GM21619 (cell line): Measurements from ENCODE around the gene GLYATL1.

Experiments
- ATAC-seq: cut with Tn5 transposase; IDR thresholded peaks from one replicate; pipeline ENCODE4 v1.9.1; 2021; ENCODE audit not compliant: unreplicated experiment

GLYATL1 gene

DNA sequence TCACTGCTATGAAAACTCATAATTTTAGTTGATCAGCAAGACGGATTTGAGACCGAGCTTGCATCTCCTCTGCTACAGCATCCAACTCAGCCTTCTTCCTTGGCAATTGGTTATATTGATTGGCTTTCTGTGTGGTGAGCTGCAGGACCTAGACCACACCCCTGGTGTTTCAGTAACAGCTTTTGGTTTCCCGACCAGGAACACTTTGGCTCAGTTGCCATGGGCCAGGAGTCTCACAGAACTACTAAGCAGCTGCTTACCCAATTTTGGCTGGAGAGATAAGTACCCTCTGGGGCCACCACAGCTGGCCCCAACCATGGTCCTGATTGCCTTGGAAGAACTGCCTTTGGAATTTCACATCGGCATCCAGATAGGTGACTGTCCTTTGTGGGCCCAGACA is at the start of gene GLYATL1:
Gene GLYATL1, plus strand, starts transcription at position 212 of the 400 bp plus-strand sequence. CDS start 7,600 bp downstream, outside the sequence.
- no peak for ATAC-seq

DNA sequence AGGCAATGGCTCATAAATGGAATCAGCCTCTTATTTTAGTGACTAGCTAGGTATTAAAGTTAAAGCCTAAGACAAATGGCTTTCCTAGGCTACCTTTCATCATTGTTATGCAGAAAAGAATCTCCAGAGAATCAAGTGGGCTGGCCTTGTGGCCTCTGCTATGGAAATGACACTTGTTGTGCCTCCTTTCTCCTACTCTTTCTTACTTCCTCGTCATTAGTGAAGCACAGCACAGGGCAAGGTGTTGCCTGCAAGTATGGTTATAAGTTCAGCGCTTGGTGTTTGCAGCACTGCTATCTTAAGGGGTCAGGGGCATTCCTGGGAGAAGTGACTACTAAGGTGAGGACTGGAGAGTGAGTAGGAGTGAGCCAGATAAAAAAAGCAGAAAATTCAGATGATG is 45.4 kb upstream of the GLYATL1 start:
- no peak for ATAC-seq

DNA sequence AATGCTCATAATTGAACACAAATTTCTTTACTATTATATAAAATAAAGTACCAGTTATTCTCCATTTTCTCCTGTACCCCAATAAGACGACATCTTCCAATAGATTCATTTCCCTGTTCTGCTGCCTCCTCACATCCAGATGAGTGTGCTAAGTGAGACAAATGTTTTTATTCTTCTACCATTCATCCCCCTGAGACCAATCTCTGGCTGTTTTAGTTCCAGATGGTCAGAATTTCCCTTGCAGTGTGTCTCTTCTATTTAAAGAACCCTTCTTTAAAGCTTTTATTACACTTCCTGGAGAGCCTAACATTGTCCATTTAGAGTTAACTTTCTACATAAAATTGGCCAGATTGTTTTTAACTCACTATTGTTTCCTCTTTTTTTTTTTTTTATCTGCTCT is 41.2 kb upstream of the GLYATL1 start:
- no peak for ATAC-seq

GRCh38 chr11:58900479-58901420 is 38.5 kb upstream of the GLYATL1 start:
- ATAC-seq: peak; percentile 53

- ATAC-seq: no peak
These were observed 36.4 kb upstream of the GLYATL1 start for GRCh38 chr11:58902881-58903280.

- ATAC-seq: no peak
These were observed 34.1 kb upstream of the GLYATL1 start for GRCh38 chr11:58905011-58905720.

GRCh38 chr11:58905721-58906547 is 33.4 kb upstream of the GLYATL1 start:
- no peak for ATAC-seq

- ATAC-seq: no peak
These were observed 31.5 kb upstream of the GLYATL1 start for GRCh38 chr11:58907780-58908179.

DNA sequence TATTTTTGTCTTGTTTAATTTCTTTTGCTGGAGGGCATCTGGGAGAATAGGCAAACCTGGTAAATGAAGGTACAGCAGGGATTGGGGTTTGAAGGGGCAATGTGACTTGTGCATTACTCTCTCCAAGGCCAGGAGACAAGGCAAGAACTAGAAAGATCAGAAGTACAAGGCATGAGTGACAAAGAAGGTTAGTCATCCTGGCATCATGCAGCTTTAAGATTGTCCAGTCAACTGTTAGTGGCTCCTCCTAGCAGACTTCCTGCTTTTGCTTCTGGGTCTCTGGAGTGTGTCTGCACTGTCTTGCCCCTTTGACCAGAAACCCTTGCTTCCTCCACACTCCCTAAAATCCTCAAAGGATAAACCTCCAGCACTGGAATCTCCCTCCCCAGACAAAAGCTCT is 27.2 kb upstream of the GLYATL1 start:
- ATAC-seq: no peak

GRCh38 chr11:58913685-58914084 is 25.6 kb upstream of the GLYATL1 start:
- no peak for ATAC-seq

DNA sequence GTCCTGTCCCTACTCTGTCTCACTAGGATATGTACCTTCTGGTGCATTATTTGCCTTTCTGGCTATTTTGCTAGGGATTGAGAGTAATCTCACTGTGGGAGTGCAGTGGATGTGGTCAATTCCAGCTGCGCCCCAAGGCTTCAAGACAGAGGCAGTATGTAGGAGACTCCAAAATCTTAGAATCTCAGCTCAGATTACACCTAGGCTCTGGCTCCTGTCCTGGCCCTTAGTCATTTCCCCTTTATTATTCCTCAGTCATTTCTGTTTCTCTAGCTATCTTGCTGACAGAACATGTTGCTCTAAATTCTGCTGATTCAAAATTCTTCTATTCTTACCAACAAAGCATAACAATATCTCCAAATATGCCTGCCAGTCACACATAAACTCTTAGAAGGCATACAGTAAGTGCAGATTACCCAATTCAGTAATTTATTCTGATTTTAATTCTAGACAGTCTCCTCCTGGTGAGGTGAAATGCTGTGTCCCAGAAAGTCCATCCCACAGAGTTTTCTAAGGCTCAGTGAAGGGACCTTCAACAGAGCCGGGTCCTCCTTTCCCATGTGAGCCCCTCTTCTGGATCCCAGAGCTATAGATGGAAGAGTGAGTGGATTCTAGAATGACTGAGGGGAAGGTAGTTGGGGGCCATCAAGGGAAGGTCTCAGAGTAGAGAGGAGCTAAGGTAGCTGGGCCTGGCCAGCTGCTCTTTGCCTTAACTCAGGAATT is 24.3 kb upstream of the GLYATL1 start:
- ATAC-seq: no peak

- ATAC-seq: no peak
These were observed 22.7 kb upstream of the GLYATL1 start for GRCh38 chr11:58916637-58917036.

- ATAC-seq: no peak
These were observed 22.0 kb upstream of the GLYATL1 start for GRCh38 chr11:58917159-58917783.

- no peak for ATAC-seq
These were observed 19.7 kb upstream of the GLYATL1 start for GRCh38 chr11:58919561-58919960.

- no peak for ATAC-seq
These were observed 19.3 kb upstream of the GLYATL1 start for GRCh38 chr11:58919980-58920379.

GRCh38 chr11:58921778-58922390 is 17.4 kb upstream of the GLYATL1 start:
- ATAC-seq: no peak

DNA sequence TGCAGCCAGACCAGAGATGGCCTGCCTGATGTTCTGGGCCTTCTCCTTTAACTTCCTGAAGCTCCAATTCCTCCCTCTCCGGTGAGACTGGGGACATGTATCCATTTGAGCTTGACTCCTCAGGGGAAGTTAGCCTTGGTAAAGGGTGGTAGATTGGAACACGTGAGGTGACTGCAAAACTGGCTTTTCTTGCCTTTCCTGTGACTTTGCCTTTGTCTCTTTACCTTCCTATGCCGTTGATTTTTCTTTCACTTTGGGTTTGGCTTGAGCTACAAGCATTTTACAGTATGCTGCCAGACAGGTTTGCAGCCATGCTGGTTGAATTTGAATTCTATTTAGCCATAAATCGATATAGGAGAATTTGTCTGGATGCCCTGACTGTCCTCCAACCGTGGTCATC is 16.8 kb upstream of the GLYATL1 start:
- ATAC-seq: no peak

DNA sequence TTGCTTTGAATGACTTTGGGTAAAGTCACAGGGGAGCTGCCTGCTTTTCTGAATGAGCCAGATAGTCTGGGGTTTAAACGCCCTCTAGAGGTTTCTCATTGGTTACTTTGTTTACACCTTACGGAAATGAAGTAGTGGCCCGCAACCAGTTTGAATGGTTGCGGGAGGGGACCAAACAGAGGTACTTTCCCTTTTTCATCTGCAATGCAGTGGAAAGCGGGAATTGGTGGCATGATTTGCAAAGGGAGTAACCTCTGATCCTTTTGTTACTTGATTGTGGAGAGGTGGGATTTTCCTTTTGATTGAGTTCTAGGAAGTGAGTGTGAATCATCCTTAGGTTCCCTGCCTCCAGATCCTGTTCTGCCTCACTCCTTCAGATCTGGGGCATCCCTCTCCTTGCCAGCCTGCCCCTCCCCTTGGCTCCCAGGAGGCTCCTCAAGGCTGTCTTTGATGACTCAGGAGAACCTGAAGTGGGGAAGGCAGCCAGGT is 15.9 kb upstream of the GLYATL1 start:
- ATAC-seq: peak; percentile 88

DNA sequence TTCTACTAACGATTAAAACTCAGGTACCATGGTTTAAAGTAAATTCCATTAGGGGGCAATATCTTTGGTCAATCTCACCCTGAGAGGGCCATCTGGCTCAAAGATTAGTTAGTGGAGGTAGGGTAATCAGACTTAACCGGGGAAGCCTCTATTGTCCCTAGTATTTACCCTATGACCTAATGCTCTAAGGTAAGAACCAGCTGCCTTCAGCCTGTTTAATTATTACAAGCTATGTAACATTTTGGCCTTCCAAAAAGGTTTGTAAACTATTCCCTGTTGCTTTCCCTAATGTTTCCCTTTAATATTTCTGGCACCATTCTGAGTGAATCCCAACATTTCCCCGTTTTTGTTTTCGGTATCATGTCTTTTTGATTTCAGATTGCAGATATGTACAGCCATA is 15.1 kb upstream of the GLYATL1 start:
- no peak for ATAC-seq

- no peak for ATAC-seq
These were observed 13.0 kb upstream of the GLYATL1 start for GRCh38 chr11:58926251-58926650.
